HG02759 (cell line): ENCODE results near the gene PLCD3.

ENCODE experiments used
- ATAC-seq: cut with Tn5 transposase; IDR thresholded peaks from one replicate; pipeline ENCODE4 v1.9.1; 2021; ENCODE audit warnings: mild to moderate bottlenecking, moderate library complexity; ENCODE audit not compliant: unreplicated experiment

The PLCD3 gene

GRCh38 chr17:45120558-45120957, 11.8 kb downstream of the PLCD3 start:
- ATAC-seq = no peak

GRCh38 chr17:45119964-45120363, 12.4 kb downstream of the PLCD3 start:
- ATAC-seq = no peak

- no peak for ATAC-seq
Measured at GRCh38 chr17:45118691-45119090, 13.6 kb downstream of the PLCD3 start.

- ATAC-seq = no peak
Measured at GRCh38 chr17:45117848-45118646, 14.3 kb downstream of the PLCD3 start.

GRCh38 chr17:45117334-45117733, 15.0 kb downstream of the PLCD3 start:
- ATAC-seq = no peak

- ATAC-seq = no peak
Measured at GRCh38 chr17:45116434-45117016, 15.8 kb downstream of the PLCD3 start.

GRCh38 chr17:45115871-45116270, 16.4 kb downstream of the PLCD3 start:
- no peak for ATAC-seq

GRCh38 chr17:45115015-45115625, 17.2 kb downstream of the PLCD3 start:
- ATAC-seq = no peak

- ATAC-seq = no peak
Measured at GRCh38 chr17:45114117-45114932, 18.0 kb downstream of the PLCD3 start.

- no peak for ATAC-seq
Measured at GRCh38 chr17:45113424-45113754, 18.9 kb downstream of the PLCD3 start.

- no peak for ATAC-seq
Measured at GRCh38 chr17:45112559-45113423, 19.5 kb downstream of the PLCD3 start.

- ATAC-seq = no peak
Measured at GRCh38 chr17:45111850-45112249, 20.5 kb downstream of the PLCD3 start.

- no peak for ATAC-seq
Measured at GRCh38 chr17:45110676-45111611, 21.4 kb downstream of the PLCD3 start.

GRCh38 chr17:45108595-45109521, 23.5 kb downstream of the PLCD3 start:
- ATAC-seq = no peak

- ATAC-seq = no peak
Measured at GRCh38 chr17:45108051-45108450, 24.3 kb downstream of the PLCD3 start.

GRCh38 chr17:45107293-45108010, 24.9 kb downstream of the PLCD3 start:
- no peak for ATAC-seq

- ATAC-seq = no peak
Measured at GRCh38 chr17:45106582-45106981, 25.7 kb downstream of the PLCD3 start.

GRCh38 chr17:45106096-45106495, 26.2 kb downstream of the PLCD3 start:
- ATAC-seq = no peak
